Vagina (tissue), 2 donors: ENCODE data around the gene OXSR1. TPM values are rescaled to one million over a fixed set of nuclear protein-coding genes. Genes with fewer than 3 reads are reported as not detected.

Experiments
- DNase-seq, 2 donors: peaks; one replicate each; pipeline ENCODE4 v3.0.0-alpha.2; 2017; ENCODE audit errors: extremely low spot score in 2 of 2
- H3K27ac ChIP-seq: fragments of 200-600 bp; sonication (generic); one replicate; pipeline ENCODE4 v1.5.1; 2019
- H3K27me3 ChIP-seq: fragments of 200-600 bp; sonication (generic); one replicate; pipeline ENCODE4 v1.5.1; 2019
- H3K36me3 ChIP-seq, 2 donors: fragments of 200-600 bp; sonication (generic); one replicate each; pipeline ENCODE4 v1.5.1; 2017 to 2019
- H3K4me1 ChIP-seq: fragments of 200-600 bp; sonication (generic); one replicate; pipeline ENCODE4 v1.5.1; 2019
- H3K4me3 ChIP-seq, 2 donors: fragments of 200-600 bp; sonication (generic); 1 replicate in 1 of 2; 2 replicates in 1 of 2; pipeline ENCODE4 v1.5.1; 2016 to 2019
- H3K9me3 ChIP-seq: fragments of 200-600 bp; sonication (generic); one replicate; pipeline ENCODE4 v1.5.1; 2019
- CTCF ChIP-seq, 3 experiments: fragments of 450-650 bp in 2 of 3; fragments of 200-600 bp in 1 of 3; sonication (generic) in 1 of 3; IDR thresholded peaks; one replicate each; pipeline ENCODE4 v1.5.1; 2017 to 2019; ENCODE audit warnings: antibody characterized with exemption in 3 of 3, mild to moderate bottlenecking in 2 of 3, moderate library complexity in 2 of 3
- POLR2A ChIP-seq, 2 donors: fragments of 450-650 bp; IDR thresholded peaks; one replicate each; pipeline ENCODE4 v1.6.1; 2017; ENCODE audit warnings: antibody characterized with exemption in 2 of 2, mild to moderate bottlenecking in 2 of 2, moderate library complexity in 2 of 2
- POLR2AphosphoS5 ChIP-seq, 2 donors: sonication (generic); formaldehyde crosslinking; IDR thresholded peaks; one replicate each; pipeline ENCODE4 v1.9.0; 2017; ENCODE audit warnings: antibody characterized with exemption in 2 of 2, mild to moderate bottlenecking in 2 of 2, low read depth in 1 of 2; ENCODE audit not compliant: insufficient read depth in 1 of 2
- intact Hi-C: fragments of 100-400 bp; cut with DNase I; formaldehyde crosslinking; loops from one replicate; pipeline ENCODE4 v1.15.1; 2023
- total RNA-seq: library from RNA; depleted of rRNA; stranded (reverse); fragments of >200 nt; gene quantifications from one replicate; pipeline ENCODE4 v1.2.3, GENCODE V29; 2016

The OXSR1 gene
- total RNA-seq, 1 donor from 2014 or later = 22.8 TPM

- H3K27ac ChIP-seq = peak overlapping the region; percentile 92
- H3K4me1 ChIP-seq = peaks cover 61% of the 10 kb centered on the region
- DNase-seq = peak; percentile 92 to 96
- intact Hi-C loops = loop anchor here (10.0 kb wide), 2 partner anchors 207 to 317 kb away; partner anchors contain the start of genes ACVR2B and XYLB
- H3K36me3 ChIP-seq = peaks cover 0 to 17% of the 10 kb centered on the region in 2 donors
- no peaks in the 10 kb centered on the region for H3K27me3 ChIP-seq
- peak overlapping the region; percentile 70 to 85 for H3K4me3 ChIP-seq
- no peaks in the 10 kb centered on the region for H3K9me3 ChIP-seq
- TF ChIP-seq CTCF (IDR thresholded peaks at IDR 0.05) (no peak), POLR2A (IDR thresholded peaks at IDR 0.05) (no peak)
Observed at GRCh38 chr3:38137615-38138348, 27.6 kb upstream of the OXSR1 start.

GRCh38 chr3:38138349-38139190 lies 26.8 kb upstream of the OXSR1 start, which contains the start of gene MYD88:
Gene MYD88, plus strand, starts transcription at chr3:38138661. Its CDS starts 40 bp downstream, at chr3:38138701.
- peak; percentile 89 to 95 for DNase-seq
- peaks cover 54% of the 10 kb centered on the region for H3K4me1 ChIP-seq
- peak within 1 kb of the TSS; percentile 70 to 85 for H3K4me3 ChIP-seq
- H3K27me3 ChIP-seq = no peaks in the 10 kb centered on the region
- intact Hi-C loops = loop anchor here (1.0 to 10.0 kb wide), 3 partner anchors 26 to 316 kb away; partner anchors contain the start of genes ACVR2B and XYLB
- peak within 1 kb of the TSS; percentile 92 for H3K27ac ChIP-seq
- H3K36me3 ChIP-seq = peaks cover 0 to 16% of the 10 kb centered on the region in 2 donors
- TF ChIP-seq CTCF (IDR thresholded peaks at IDR 0.05) (no peak), POLR2A (IDR thresholded peaks at IDR 0.05) (peak in 1 of 2 donors; percentile 49), POLR2AphosphoS5 (IDR thresholded peaks at IDR 0.05; ENCODE audit: insufficient read depth in 1 of 2, low read depth in 1 of 2) (peak; percentile 54 to 85)
- H3K9me3 ChIP-seq = no peaks in the 10 kb centered on the region

GRCh38 chr3:38139191-38139590 lies 26.1 kb upstream of the OXSR1 start:
- Histone ChIP-seq H3K36me3 (peaks cover 0 to 10% of the 10 kb centered on the region in 2 donors), H3K9me3 (no peaks in the 10 kb centered on the region), H3K4me3 (peak overlapping the region; percentile 70 to 85), H3K4me1 (peaks cover 48% of the 10 kb centered on the region), H3K27me3 (no peaks in the 10 kb centered on the region), H3K27ac (peak overlapping the region; percentile 92)
- DNase-seq = peak in 1 of 2 donors; percentile 88
- intact Hi-C loops = loop anchor here (1.0 to 10.0 kb wide), 3 partner anchors 25 to 316 kb away; partner anchors contain the start of genes ACVR2B and XYLB
- TF ChIP-seq CTCF (IDR thresholded peaks at IDR 0.05) = no peak
- TF ChIP-seq POLR2A (IDR thresholded peaks at IDR 0.05) = no peak
- TF ChIP-seq POLR2AphosphoS5 (IDR thresholded peaks at IDR 0.05; ENCODE audit: insufficient read depth in 1 of 2, low read depth in 1 of 2) = no peak

- Histone ChIP-seq H3K4me1 (peaks cover 43% of the 10 kb centered on the region), H3K27ac (peak overlapping the region; percentile 92), H3K4me3 (peak overlapping the region; percentile 70 to 85), H3K9me3 (no peaks in the 10 kb centered on the region), H3K27me3 (no peaks in the 10 kb centered on the region), H3K36me3 (peaks cover 0 to 10% of the 10 kb centered on the region in 2 donors)
- DNase-seq = peak; percentile 55 to 81
- intact Hi-C loops = loop anchor here (1.0 to 10.0 kb wide), 3 partner anchors 25 to 315 kb away; partner anchors contain the start of genes ACVR2B and XYLB
- TF ChIP-seq POLR2A (IDR thresholded peaks at IDR 0.05) (no peak), CTCF (IDR thresholded peaks at IDR 0.05) (no peak), POLR2AphosphoS5 (IDR thresholded peaks at IDR 0.05; ENCODE audit: insufficient read depth in 1 of 2, low read depth in 1 of 2) (no peak)
Observed at GRCh38 chr3:38139652-38140051, 25.7 kb upstream of the OXSR1 start.
